Muscle of arm (tissue), 14 donors: ENCODE measurements around the gene SLC5A2. TPM values are rescaled to one million over a fixed set of nuclear protein-coding genes. Genes with fewer than 3 reads are reported as not detected.
"Not testable (repeated sequence)": the region's sequence is repeated elsewhere in the genome, so short reads cannot be mapped to it uniquely, and the experiment has no call there.

Experiments used
- DNase-seq: peaks from one replicate; pipeline ENCODE4 v3.0.0-alpha.2; 2013
- long read RNA-seq, 11 donors: transcript quantifications; one replicate each; lab custom pipeline, GENCODE V29; 2026
- polyA plus RNA-seq, 12 donors: library from polyadenylated mRNA; unstranded; fragments of 120-200 nt; gene quantifications; one replicate each; pipeline ENCODE4 v1.2.1, GENCODE V29; 2013; ENCODE audit not compliant: insufficient read length in 12 of 12

SLC5A2 gene
- polyA plus RNA-seq, result 10 to 100 TPM in 2 of 12 donors, 1 to 10 TPM in 6, under 1 TPM in 2, not detected in 2; 0.98 to 11.3 (median 5.0) TPM
- long read RNA-seq, donor 1, partial matches to known transcripts, result 6 of 6 reads
- long read RNA-seq, donor 1, other reads (novel, unspliced or antisense), result 0 of 6 reads
- long read RNA-seq, donor 2, result 0 reads
- long read RNA-seq, donor 3, result 0 reads
- long read RNA-seq, donor 4, result 0 reads
- long read RNA-seq, donor 5, result 0 reads
- long read RNA-seq, donor 6, result 0 reads
- long read RNA-seq, donor 7, result 0 reads
- long read RNA-seq, donor 8, result 0 reads
- long read RNA-seq, donor 9, result 0 reads
- long read RNA-seq, donor 10, result 0 reads
- long read RNA-seq, donor 11, partial matches to known transcripts, result 5 of 5 reads
- long read RNA-seq, donor 11, other reads (novel, unspliced or antisense), result 0 of 5 reads

DNA sequence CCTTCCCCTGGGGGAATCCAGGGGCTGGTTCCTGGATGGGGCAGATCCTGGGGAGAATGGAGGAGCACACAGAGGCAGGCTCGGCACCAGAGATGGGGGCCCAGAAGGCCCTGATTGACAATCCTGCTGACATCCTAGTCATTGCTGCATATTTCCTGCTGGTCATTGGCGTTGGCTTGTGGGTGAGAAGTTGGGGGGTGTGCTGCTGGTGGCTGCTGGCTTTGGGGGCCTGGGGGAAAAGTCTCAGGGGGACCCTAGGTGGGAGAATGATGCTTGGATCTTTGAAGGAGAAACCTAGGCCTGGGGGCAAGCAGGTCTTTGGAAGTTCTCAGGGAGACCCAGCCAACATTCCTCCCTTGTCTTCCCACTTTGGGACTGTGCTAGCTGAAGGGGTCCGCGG lies at the start of gene SLC5A2:
SLC5A2 (plus strand) TSS at position 43 of the 400 bp plus-strand sequence; CDS start at position 57, 14 bp downstream.
- no peak for DNase-seq

GRCh38 chr16:31435341-31436220 lies 47.3 kb upstream of the SLC5A2 start:
- no peak for DNase-seq

- no peak for DNase-seq
These were observed 46.5 kb upstream of the SLC5A2 start for GRCh38 chr16:31436221-31437045.

GRCh38 chr16:31438414-31438813 lies 44.5 kb upstream of the SLC5A2 start:
- DNase-seq, result no peak

- not testable (repeated sequence) for DNase-seq
These were observed 43.9 kb upstream of the SLC5A2 start for GRCh38 chr16:31439023-31439422.

DNA sequence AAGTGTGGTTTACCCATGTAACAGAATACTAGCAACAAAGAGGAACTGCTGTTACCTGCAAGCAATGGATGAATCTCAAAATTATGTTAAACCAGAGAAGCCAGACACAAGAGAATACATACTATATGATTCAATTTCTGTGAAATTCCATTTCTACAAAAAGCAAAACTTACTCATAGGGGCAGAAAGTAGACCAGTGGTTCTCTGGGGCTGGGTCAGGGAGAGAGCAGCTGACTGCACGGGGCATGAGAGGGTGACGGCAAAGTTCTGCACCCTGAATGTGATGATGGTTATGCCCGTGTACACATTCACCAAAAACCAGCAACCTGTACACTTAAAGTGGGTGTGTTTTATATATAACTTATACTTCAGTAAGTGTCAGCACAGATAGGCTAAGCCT lies 43.4 kb upstream of the SLC5A2 start:
- no peak for DNase-seq

DNA sequence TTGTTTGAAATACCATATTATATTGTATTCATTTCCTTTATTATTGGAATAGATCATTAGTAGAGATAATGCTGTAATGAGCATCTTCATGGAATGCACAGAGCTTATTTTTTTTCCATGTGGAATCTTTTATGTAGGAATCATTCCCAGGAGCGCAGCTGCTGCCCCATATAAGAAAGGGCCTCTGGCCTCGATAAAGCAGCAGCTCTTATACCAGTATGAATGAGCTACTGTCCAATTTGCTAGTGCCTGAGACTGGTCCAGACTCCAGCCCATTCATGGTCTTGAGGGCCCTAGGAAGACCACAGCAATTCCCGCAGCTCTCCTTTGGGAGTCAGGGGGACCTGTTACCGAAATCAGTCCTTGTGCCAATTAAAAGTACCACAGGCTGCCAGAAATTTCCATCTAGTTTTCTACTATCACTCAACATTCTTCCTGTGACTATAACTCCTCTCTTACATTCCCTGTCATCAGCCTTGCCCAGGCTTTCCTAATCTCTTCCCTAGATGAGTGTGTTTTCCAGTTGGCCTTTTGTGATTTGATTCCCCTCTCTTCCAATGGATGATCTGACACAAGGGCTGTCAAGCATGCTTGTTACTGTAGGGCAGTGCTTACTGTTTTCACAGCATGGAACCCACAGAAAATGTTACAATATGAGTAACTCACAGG lies 42.3 kb upstream of the SLC5A2 start:
- no peak for DNase-seq

DNA sequence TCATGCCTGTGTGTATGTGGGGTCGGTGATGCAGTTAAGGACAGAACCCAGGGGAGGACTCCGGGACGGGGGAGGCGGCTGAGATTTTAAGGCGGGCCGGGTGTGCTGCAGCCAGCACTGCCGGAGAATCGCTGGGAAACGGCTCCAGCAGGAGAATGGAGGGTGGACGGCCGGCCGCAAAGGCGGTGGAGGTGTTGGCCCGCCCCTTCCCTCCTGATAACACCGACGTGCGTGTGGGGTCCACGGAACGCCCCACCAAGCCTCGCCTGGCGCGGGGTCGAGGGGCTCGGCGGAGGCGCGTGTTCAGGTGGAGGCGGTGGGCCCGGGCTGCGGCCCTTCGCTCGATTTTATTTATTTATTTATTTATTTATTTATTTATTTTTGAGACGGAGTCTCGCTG lies 41.0 kb upstream of the SLC5A2 start:
- no peak for DNase-seq

GRCh38 chr16:31445931-31446330 lies 37.0 kb upstream of the SLC5A2 start:
- DNase-seq, result not testable (repeated sequence)

- DNase-seq, result no peak
These were observed 31.7 kb upstream of the SLC5A2 start for GRCh38 chr16:31451201-31451600.

DNA sequence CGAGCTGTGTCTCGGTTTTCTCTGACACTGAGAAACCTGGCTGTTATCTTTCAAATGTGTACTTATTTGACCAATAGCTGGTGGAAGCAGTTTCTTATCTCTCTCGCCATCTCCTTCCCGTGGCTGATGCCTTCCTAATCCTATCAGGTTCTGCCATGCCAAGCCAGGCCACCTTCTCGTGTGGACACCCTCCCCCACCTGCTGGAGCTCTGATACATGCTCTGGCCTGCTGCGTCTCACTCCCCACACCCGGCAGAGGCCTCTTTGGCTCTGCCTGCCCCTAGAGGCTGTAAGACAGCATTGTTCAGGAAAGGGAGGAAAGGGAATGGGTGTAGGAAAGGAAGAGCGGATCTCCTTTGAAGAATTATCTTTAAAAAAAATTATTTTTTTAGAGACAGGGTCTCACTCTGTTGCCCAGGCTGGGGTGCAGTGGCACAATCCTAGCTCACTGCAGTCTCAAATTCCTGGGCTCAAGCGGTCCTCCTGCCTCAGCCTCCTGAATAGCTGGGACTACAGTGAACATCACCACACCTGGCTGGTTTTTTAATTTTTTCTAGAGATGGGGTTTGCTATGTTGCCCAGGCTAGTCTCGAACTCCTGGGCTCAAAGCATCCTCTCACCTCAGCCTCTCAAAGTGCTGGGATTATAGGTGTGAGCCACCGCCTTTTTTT lies 31.1 kb upstream of the SLC5A2 start:
- no peak for DNase-seq

GRCh38 chr16:31452631-31453106 lies 30.3 kb upstream of the SLC5A2 start:
- peak; percentile 43 for DNase-seq

DNA sequence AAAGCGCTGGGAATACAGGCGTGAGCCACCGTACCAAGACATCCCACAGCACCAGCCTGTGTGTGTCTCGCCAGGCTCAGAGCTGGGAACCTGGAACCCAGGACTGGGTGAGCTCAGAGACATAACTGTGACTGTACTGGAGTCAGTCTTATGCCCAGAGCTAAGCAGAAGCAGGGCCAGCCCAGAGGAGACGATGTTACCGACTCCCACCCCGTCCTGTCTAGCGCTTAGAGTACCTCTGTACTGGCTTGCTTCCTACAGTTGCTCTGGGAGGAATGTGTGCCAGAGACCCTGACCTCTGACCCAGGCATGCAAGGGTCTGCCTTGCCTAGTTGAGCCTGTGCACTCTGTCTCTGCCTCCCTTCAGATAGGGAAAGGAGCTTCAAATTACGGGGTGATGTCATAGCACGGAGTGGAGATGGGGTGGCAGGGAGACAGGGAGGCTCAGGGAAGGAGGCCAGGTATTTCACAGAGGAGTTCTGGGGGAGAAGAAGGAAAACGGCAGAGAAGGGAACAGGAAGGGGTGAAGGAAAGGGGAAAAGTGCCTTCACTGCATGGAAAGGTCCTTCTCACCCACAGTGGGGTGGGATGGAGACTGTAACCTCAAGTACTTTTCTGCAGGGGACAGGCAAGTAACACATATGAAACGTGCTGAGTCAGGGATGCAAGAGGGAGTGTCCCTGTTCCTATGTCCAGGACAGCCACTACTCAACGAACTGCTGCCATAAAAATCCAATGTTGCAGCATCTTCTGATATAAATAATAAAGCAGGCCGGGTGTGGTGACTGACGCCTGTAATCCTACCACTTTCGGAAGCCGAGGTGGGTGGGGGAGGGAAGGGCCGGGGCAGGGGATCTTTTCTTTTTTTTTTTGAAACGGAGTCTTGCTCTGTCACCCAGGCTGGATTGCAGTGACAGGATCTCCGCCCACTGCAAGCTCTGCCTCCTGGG lies 29.4 kb upstream of the SLC5A2 start:
- no peak for DNase-seq

DNA sequence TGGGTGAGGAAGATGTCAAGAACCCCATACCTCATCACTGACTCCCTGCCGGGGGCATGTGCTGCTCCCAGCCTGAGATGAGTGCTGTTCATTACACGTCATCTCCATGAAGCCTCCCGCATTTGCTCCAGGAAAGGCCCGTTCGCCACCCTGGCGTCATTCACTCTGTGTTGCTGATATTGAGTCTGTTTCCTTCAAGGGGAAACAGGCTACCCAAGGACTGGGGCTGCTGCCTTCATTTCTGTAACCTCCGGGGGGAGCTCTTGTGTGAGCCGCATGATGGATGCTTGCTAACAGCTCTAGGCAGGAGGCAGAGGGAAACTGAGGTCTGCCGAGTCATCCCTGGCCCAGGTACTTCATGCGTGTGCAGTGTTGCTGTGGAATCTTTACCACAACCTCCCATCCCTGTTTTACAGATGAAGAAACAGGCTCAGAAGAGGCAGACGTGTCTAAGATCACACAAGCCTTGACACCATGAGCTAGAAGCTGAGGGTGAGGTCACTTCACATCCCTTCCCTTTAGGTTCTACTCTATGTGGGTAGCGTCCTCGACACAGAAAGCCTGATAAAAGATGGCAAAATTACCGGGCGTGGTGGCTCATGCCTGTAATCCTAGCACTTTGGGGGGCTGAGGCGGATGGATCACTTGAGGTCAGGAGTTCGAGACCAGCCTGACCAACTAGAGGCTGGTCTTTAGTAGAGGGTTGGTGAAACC lies 27.2 kb upstream of the SLC5A2 start:
- no peak for DNase-seq

GRCh38 chr16:31456988-31457360 lies 25.9 kb upstream of the SLC5A2 start:
- DNase-seq, result no peak

DNA sequence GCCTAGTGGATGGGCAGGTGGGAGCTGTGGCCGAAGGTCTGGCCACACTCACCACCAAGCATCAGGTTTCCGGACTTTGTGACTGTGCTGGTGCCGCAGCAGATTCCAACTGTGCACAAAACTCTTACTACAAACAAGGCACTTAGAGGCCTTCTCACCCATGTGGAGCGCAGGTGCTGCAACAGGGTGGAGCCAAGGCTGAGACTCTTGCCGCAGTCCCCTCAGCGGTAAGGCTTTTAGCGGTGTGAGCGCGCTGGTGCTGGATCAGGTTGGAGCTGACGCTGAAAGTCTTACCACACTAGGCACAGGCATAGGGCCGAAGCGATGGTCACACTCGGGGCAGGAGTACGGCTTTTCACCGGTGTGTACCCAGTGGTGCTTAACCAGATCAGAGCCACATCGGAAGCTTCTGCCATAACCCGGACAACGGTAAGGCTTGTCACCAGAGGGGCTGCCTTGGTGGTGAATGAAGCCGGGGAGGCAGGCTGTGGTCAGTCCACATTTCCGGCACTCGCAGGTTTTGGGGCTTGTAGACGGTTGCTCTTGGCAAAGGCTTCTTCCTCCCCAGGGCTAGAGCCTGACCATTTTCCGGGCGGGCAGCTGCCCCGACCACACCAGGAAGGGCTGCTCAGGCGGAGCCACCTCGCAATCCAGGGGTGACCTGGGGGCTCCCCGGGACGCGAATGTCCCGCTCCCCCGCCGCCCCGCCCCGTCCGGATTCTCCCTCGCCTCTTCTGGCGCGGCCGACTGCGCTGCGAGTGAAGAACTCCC lies 24.7 kb upstream of the SLC5A2 start:
- no peak for DNase-seq

DNA sequence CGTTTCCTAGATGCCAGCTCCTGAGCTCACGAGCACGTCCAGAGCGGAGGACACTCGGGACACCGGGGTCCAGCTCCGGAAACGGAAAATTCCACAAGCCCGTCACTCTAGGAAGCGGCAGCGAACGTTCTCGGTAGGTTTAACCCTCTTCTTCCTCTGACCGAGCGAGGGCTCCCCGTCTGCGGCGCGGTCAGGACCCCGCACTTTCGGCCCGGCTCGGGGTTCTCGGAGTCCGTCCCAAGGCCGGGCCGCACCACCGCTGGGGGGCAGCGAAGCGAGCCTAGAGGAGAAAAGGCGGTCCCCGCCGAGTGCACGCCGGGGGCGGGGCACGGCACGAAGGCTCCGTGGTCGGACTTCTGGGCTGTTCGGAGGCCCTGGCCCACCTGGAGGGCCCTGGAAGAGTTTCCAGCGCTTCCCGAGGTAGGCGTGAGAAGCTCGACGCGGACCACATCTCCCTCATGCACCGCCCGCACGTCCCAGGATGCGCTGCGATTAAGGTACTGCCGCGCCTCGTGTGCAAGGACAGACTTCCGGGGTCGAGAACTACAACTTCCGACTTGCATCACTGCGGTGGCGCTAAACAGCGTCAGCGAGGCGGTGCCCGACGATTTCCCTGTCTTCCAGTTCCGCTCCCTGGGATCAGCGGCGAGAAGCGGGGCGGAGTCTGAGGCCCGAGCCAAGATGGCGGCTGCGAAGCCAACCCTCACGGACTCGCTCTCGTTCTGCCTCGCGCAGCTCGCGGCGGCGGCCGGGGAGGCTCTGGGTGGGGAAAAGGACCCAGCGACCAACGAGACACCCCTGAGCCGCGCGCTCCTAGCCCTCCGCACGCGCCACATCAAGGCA lies 23.9 kb upstream of the SLC5A2 start, which contains the start of gene ARMC5:
ARMC5 (plus strand) TSS at position 658 of the 843 bp plus-strand sequence; CDS start at position 682, 24 bp downstream.
- peak; percentile 98 for DNase-seq
